Ishikawa (cell line): Measurements from ENCODE around the gene PRIMA1.

Source experiments
- CREB1 ChIP-seq: IDR thresholded peaks from 2 replicates; pipeline ENCODE4 v1.6.1; 2012; ENCODE audit warnings: low read depth
- EP300 ChIP-seq: IDR thresholded peaks from 2 replicates; pipeline ENCODE4 v1.6.1; 2012; ENCODE audit warnings: borderline replicate concordance
- REST ChIP-seq: IDR thresholded peaks from 2 replicates; pipeline ENCODE4 v1.6.1; 2012; ENCODE audit warnings: low read depth, mild to moderate bottlenecking
- TAF1 ChIP-seq: IDR thresholded peaks from 2 replicates; pipeline ENCODE4 v1.6.1; 2012; ENCODE audit warnings: low read depth, mild to moderate bottlenecking
- ZBTB7A ChIP-seq: IDR thresholded peaks from 2 replicates; pipeline ENCODE4 v1.6.1; 2012; ENCODE audit warnings: low read depth
- TF ChIP-seq, protein P1 (sequence below): IDR thresholded peaks from 2 replicates; pipeline ENCODE4 v1.6.1; 2012

DNA sequence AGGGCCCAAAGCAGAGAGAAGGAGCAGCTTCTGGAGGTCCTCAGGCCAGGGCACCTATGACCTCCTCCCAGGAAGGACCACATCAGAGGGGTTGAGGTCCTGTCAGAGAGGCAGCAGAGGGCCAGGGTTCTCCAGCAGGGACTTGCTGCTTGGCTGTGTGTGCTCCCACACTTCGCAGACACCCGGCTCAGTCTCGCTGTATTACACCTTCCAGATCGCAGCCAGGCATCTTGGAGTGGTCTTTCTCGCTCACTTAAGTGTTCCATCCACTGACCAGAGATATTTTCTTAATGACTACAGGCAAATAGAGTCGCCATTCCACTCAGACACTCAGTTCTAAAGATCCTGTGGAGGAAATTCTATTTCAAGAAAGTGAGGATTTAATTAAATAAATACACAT is 84.3 kb downstream of the PRIMA1 start:
- TF ChIP-seq TAF1 (no peak), EP300 (no peak), CREB1 (no peak), ZBTB7A (no peak), REST (no peak)
- TF ChIP-seq, protein P1, sequence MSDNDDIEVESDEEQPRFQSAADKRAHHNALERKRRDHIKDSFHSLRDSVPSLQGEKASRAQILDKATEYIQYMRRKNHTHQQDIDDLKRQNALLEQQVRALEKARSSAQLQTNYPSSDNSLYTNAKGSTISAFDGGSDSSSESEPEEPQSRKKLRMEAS: no peak
